Heart right ventricle (tissue), 16 donors: Measurements from ENCODE around the gene PRDM2. TPM values are rescaled to one million over a fixed set of nuclear protein-coding genes. Genes with fewer than 3 reads are reported as not detected.
A peak's percentile ranks its signal among the peaks of the same experiment; 100 is the strongest.

Experiments used
- ATAC-seq, 8 donors: fragments of 200-7000 bp; cut with Tn5 transposase; one replicate each; pipeline ENCODE4 v1.9.1; 2020; ENCODE audit warnings: mild to moderate bottlenecking in 8 of 8, moderate library complexity in 8 of 8, moderate number of reproducible peaks in 1 of 8
- DNase-seq, 2 donors: peaks; one replicate each; pipeline ENCODE4 v3.0.0-alpha.2; 2020
- H3K27ac ChIP-seq, 10 donors: fragments of 200-600 bp; sonication (generic) in 2 of 10; one replicate each; pipeline versions ENCODE4 v1.5.0 to v1.8.0; 2020 to 2022; ENCODE audit warnings: mild to moderate bottlenecking in 3 of 10
- H3K27me3 ChIP-seq, 7 donors: fragments of 200-600 bp; one replicate each; pipeline ENCODE4 v1.8.0; 2021 to 2022; ENCODE audit warnings: mild to moderate bottlenecking in 2 of 7
- H3K36me3 ChIP-seq, 9 donors: fragments of 200-600 bp; sonication (generic) in 1 of 9; one replicate each; pipeline versions ENCODE4 v1.5.0 to v1.8.0; 2020 to 2022; ENCODE audit warnings: mild to moderate bottlenecking in 2 of 9
- H3K4me1 ChIP-seq, 9 donors: fragments of 200-600 bp; sonication (generic) in 1 of 9; one replicate each; pipeline versions ENCODE4 v1.5.0 to v1.8.0; 2020 to 2022; ENCODE audit warnings: mild to moderate bottlenecking in 4 of 9
- H3K4me3 ChIP-seq, 10 donors: fragments of 200-600 bp; sonication (generic) in 2 of 10; one replicate each; pipeline versions ENCODE4 v1.5.0 to v1.8.0; 2020 to 2022; ENCODE audit warnings: mild to moderate bottlenecking in 7 of 10, moderate library complexity in 2 of 10
- H3K9me3 ChIP-seq, 11 donors: fragments of 200-600 bp in 10 of 11; sonication (generic) in 2 of 11; one replicate each; pipeline versions ENCODE4 v1.5.0 to v1.8.0; 2013 to 2022; ENCODE audit warnings: mild to moderate bottlenecking in 2 of 11, control low read depth in 1 of 11, moderate library complexity in 1 of 11
- CTCF ChIP-seq, 9 donors: fragments of 200-600 bp; sonication (generic) in 2 of 9; IDR thresholded peaks; one replicate each; pipeline versions ENCODE4 v1.5.0 to v1.8.0; 2021 to 2022; ENCODE audit warnings: antibody characterized with exemption in 9 of 9, mild to moderate bottlenecking in 5 of 9, moderate library complexity in 1 of 9
- WGBS, 2 donors: extraction: QIAGEN DNeasy Blood & Tissue Kit; methylation state at CpG; one replicate each; pipeline ENCODE4 v1.1.7; 2013; ENCODE audit warnings: inconsistent platforms in 1 of 2; 5-methylcytosine and 5-hydroxymethylcytosine counted together
- intact Hi-C, 10 donors: fragments of 100-400 bp; cut with DNase I; formaldehyde crosslinking; loops; one replicate each; pipeline versions ENCODE4 v1.11.1 to v1.14.2; 2022
- polyA plus RNA-seq, 2 donors: library from polyadenylated mRNA; stranded (reverse); fragments of 200-250 nt; gene quantifications; one replicate each; pipeline ENCODE4 v1.2.3, GENCODE V29; 2013
- total RNA-seq, 10 donors: library from RNA; stranded (reverse); fragmentation: NEBNext Ultra II Directional in 3 of 10; extraction: Animal tissue kit (Norgen Biotek cat#: 25700) in 3 of 10; gene quantifications; one replicate each; pipeline versions ENCODE4 v1.2.1 to v1.2.4, GENCODE V29; 2021 to 2023
- donor health status: Arrhythmogenic right ventricular cardiomyopathy.
- donor health status: ischemic (EF 13 %, LVEDD 7.1; RV severe dilation, severe dysfunction).
- donor health status: healthy with polysubstance abuse.
- donor health status: DM: no; HTN: yes; CAD: no.
- donor health status: DM: no; HTN: no; CAD: no.
- donor health status: ischemic (EF 25% LVEDD 6.9; RV normal size, moderate dysfunction).
- donor health status: ischemic (EF 25% LVEDD 5.7; RV mildly dilated, moderate dysfunction).
- donor health status: healthy.
- donor health status: DM: yes; HTN: yes; CAD: no.
- donor health status: Ischemic cardiomyopathy.
- donor health status: ischemic (EF 35%, LVEDD 5.7; RV mildly dilated, moderate dysfunction).
- donor health status: nonischemic (EF 11% LVEDD 7.7; RV severe dilation, severe dysfunction).
- donor health status: DM: yes; HTN: yes; CAD: no.
- donor health status: PGD.
- donor health status: ischemic (EF 29% LVEDD 5.4; RV normal size, mild dysfunction).
- donor health status: nonischemic (EF 23%, LVEDD 6.1; RV moderate dilation, normal function).

The PRDM2 gene
- total and polyA plus RNA-seq, 12 donors: 10.3 to 57.3 (median 42.4) TPM

- DNase-seq (no peak), ATAC-seq (peak in 1 of 8 donors; percentile 35)
- H3K4me3 ChIP-seq: no peak overlapping the region
- no peaks in the 10 kb centered on the region for H3K9me3 ChIP-seq
- TF ChIP-seq CTCF (IDR thresholded peaks at IDR 0.05): no peak
- intact Hi-C loops: no loop called here
- WGBS, 2 donors: 93 to 95% methylated on average over 10 of the region's 10 CpGs
- H3K27me3 ChIP-seq: no peaks in the 10 kb centered on the region
- H3K27ac ChIP-seq: no peak overlapping the region
- H3K4me1 ChIP-seq: peaks cover 0 to 44% (median 33%) of the 10 kb centered on the region in 9 donors
- peaks cover 0 to 90% (median 0%) of the 10 kb centered on the region in 9 donors for H3K36me3 ChIP-seq
Measured at GRCh38 chr1:13786541-13786940, 86.6 kb downstream of the PRDM2 start.

GRCh38 chr1:13788795-13789194 is 88.8 kb downstream of the PRDM2 start:
- WGBS, 2 donors: 90 to 97% methylated on average over 6 of the region's 6 CpGs
- no peak for TF ChIP-seq CTCF (IDR thresholded peaks at IDR 0.05)
- H3K36me3 ChIP-seq: peaks cover 0 to 88% (median 0%) of the 10 kb centered on the region in 9 donors
- H3K4me1 ChIP-seq: peaks cover 0 to 41% (median 21%) of the 10 kb centered on the region in 9 donors
- no peak for ATAC-seq
- no peaks in the 10 kb centered on the region for H3K9me3 ChIP-seq
- H3K27ac ChIP-seq: no peak overlapping the region
- intact Hi-C loops: no loop called here
- H3K4me3 ChIP-seq: no peak overlapping the region
- no peaks in the 10 kb centered on the region for H3K27me3 ChIP-seq
- DNase-seq: no peak

GRCh38 chr1:13790290-13791030 is 90.5 kb downstream of the PRDM2 start:
- intact Hi-C loops: loop anchor here in 1 of 10 donors (5.0 kb wide), 1 partner anchor 33 kb away; no protein-coding TSS in a partner anchor
- H3K36me3 ChIP-seq: peaks cover 0 to 88% (median 0%) of the 10 kb centered on the region in 9 donors
- no peak overlapping the region for H3K27ac ChIP-seq
- no peak for DNase-seq
- 90 to 94% methylated on average over 13 of the region's 13 CpGs for WGBS, 2 donors
- ATAC-seq: no peak
- H3K9me3 ChIP-seq: no peaks in the 10 kb centered on the region
- TF ChIP-seq CTCF (IDR thresholded peaks at IDR 0.05): no peak
- H3K4me3 ChIP-seq: no peak overlapping the region
- H3K27me3 ChIP-seq: no peaks in the 10 kb centered on the region
- H3K4me1 ChIP-seq: peaks cover 0 to 29% (median 11%) of the 10 kb centered on the region in 9 donors

GRCh38 chr1:13792419-13792818 is 92.4 kb downstream of the PRDM2 start:
- DNase-seq (no peak), ATAC-seq (peak in 7 of 8 donors; percentile 22 to 76 (median 61))
- TF ChIP-seq CTCF (IDR thresholded peaks at IDR 0.05): no peak
- Histone ChIP-seq H3K36me3 (peaks cover 0 to 72% (median 0%) of the 10 kb centered on the region in 9 donors), H3K27me3 (no peaks in the 10 kb centered on the region), H3K9me3 (no peaks in the 10 kb centered on the region), H3K4me1 (peaks cover 0 to 28% (median 10%) of the 10 kb centered on the region in 9 donors), H3K4me3 (no peak overlapping the region), H3K27ac (peak overlapping the region in 9 of 10 donors; percentile 14 to 71 (median 57))
- 76 to 85% methylated on average over 6 of the region's 6 CpGs for WGBS, 2 donors
- intact Hi-C loops: loop anchor here in 1 of 10 donors (5.0 kb wide), 1 partner anchor 35 kb away; no protein-coding TSS in a partner anchor
